Fibroblast of the aortic adventitia (primary cell): ENCODE data around the gene GRB7. TPM values are rescaled to one million over a fixed set of nuclear protein-coding genes. Genes with fewer than 3 reads are reported as not detected.

ENCODE experiments used
- DNase-seq: peaks from one replicate; pipeline ENCODE4 v3.0.0-alpha.2; 2010; ENCODE audit warnings: low read depth
- H3K4me3 ChIP-seq: 2 replicates; pipeline ENCODE4 v1.5.1; 2011; ENCODE audit warnings: low read depth, mild to moderate bottlenecking, control low read depth, low read length, moderate library complexity
- CTCF ChIP-seq: IDR thresholded peaks from 2 replicates; pipeline ENCODE4 v1.5.1; 2011; ENCODE audit warnings: mild to moderate bottlenecking, low read length, control low read depth, inconsistent platforms; ENCODE audit not compliant: insufficient read depth
- total RNA-seq: library from RNA; depleted of rRNA; stranded (reverse); fragments of >200 nt; gene quantifications from 2 replicates; pipeline ENCODE4 v1.2.3, GENCODE V29; 2012; ENCODE audit warnings: low replicate concordance

Gene GRB7
- total RNA-seq, 1 donor = 1.7 TPM

GRCh38 chr17:39735882-39736281 lies 1.9 kb upstream of the GRB7 start:
- DNase-seq = no peak
- TF ChIP-seq CTCF = no peak
- H3K4me3 ChIP-seq = no peak overlapping the region

GRCh38 chr17:39736319-39737165 lies 1.2 kb upstream of the GRB7 start:
- DNase-seq = no peak
- no peak for TF ChIP-seq CTCF
- no peak overlapping the region for H3K4me3 ChIP-seq

GRCh38 chr17:39737206-39737759 lies 455 bp upstream of the GRB7 start:
- no peak for TF ChIP-seq CTCF
- DNase-seq = no peak
- H3K4me3 ChIP-seq = no peak overlapping the region

GRCh38 chr17:39738568-39738901 lies 797 bp downstream of the GRB7 start:
- DNase-seq = no peak
- no peak for TF ChIP-seq CTCF
- H3K4me3 ChIP-seq = no peak overlapping the region

- DNase-seq = no peak
- no peak for TF ChIP-seq CTCF
- H3K4me3 ChIP-seq = no peak overlapping the region
Measured at GRCh38 chr17:39738983-39739884, 1.5 kb downstream of the GRB7 start.

- no peak for DNase-seq
- no peak overlapping the region for H3K4me3 ChIP-seq
- TF ChIP-seq CTCF = no peak
Measured at GRCh38 chr17:39739885-39740356, 2.2 kb downstream of the GRB7 start.
